ENCODE results near the gene SPHK2. TPM values are rescaled to one million over a fixed set of nuclear protein-coding genes. Genes with fewer than 3 reads are reported as not detected.
"Not testable (repeated sequence)": the region's sequence is repeated elsewhere in the genome, so short reads cannot be mapped to it uniquely, and the experiment has no call there.

The SPHK2 gene
- total RNA-seq, 4 donors from 2014 or later = 7.8 to 12.4 (median 9.2) TPM

DNA sequence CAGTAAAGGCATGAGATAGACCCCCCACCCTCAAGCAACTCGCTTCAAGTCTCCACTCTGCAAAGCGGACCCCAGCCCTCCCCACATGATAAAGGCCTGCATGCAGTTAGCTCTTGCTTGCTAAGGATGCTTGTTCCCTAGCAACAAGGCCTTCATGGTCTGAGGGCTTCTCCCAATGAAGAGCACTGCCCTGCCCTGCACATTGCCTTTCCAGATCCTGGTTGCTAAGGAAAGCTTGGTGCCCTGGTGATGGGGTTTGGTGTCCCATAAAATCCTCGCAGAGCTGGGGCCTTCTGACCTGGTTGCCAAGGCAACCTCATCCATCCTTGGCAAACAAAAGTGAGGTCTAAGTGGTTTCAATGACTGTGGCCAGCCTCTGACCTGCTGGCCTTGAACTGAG, 11.9 kb downstream of the SPHK2 start:
- Histone ChIP-seq H3K4me1 (peaks cover 49 to 60% of the 10 kb centered on the region in 2 donors), H3K4me3 (peak overlapping the region in 1 of 4 donors; percentile 40), H3K36me3 (no peaks in the 10 kb centered on the region), H3K27ac (peak overlapping the region; percentile 97 to 100 (median 100)), H3K9me3 (no peaks in the 10 kb centered on the region), H3K27me3 (no peaks in the 10 kb centered on the region)
- in situ Hi-C loops (cut with MboI; ENCODE audit: low sequenced_read_pairs in 4 of 4) (loop anchor here in 1 of 4 donors (25.0 kb wide), 1 partner anchor 106 kb away; the partner anchor contains the start of genes IZUMO1 and RASIP1), intact Hi-C loops (cut with DNase I; ENCODE audit: low total_unique reads) (loop anchor here (10.0 kb wide), 1 partner anchor 1244 kb away; the partner anchor contains the start of genes AKT1S1 and TBC1D17)
- TF ChIP-seq POLR2A (IDR thresholded peaks at IDR 0.05) = no peak
- TF ChIP-seq, protein P1, sequence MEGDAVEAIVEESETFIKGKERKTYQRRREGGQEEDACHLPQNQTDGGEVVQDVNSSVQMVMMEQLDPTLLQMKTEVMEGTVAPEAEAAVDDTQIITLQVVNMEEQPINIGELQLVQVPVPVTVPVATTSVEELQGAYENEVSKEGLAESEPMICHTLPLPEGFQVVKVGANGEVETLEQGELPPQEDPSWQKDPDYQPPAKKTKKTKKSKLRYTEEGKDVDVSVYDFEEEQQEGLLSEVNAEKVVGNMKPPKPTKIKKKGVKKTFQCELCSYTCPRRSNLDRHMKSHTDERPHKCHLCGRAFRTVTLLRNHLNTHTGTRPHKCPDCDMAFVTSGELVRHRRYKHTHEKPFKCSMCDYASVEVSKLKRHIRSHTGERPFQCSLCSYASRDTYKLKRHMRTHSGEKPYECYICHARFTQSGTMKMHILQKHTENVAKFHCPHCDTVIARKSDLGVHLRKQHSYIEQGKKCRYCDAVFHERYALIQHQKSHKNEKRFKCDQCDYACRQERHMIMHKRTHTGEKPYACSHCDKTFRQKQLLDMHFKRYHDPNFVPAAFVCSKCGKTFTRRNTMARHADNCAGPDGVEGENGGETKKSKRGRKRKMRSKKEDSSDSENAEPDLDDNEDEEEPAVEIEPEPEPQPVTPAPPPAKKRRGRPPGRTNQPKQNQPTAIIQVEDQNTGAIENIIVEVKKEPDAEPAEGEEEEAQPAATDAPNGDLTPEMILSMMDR (IDR thresholded peaks at IDR 0.05 in 4 of 5, conservative IDR thresholded peaks at IDR 0.05 in 1 of 5) = no peak
- no peak for DNase-seq
- ATAC-seq = no peak

DNA sequence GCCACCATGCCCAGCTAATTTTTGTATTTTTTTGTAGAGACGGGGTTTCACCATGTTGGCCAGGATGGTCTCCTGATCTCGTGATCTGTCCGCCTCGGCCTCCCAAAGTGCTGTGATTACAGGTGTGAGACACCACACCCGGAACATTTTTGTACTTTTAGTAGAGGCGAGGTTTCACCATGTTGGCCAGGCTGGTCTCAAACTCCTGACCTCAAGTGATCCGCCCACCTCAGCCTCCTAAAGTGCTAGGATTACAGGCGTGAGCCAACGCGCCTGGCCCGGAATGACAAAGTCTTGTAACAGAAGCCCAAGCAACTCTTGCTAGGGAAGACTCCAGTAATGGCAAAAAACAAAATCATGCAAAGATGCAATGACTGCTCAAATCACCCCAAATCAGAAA, 13.0 kb downstream of the SPHK2 start:
- H3K27me3 ChIP-seq, H3K9me3 ChIP-seq, H3K4me3 ChIP-seq, H3K36me3 ChIP-seq, ATAC-seq: not testable (repeated sequence)
- Histone ChIP-seq H3K27ac (peak overlapping the region; percentile 97 to 100 (median 100)), H3K4me1 (peaks cover 57 to 69% of the 10 kb centered on the region in 2 donors)
- intact Hi-C loops (cut with DNase I; ENCODE audit: low total_unique reads) = loop anchor here (10.0 kb wide), 1 partner anchor 1243 kb away; the partner anchor contains the start of genes AKT1S1 and TBC1D17
- DNase-seq = peak in 1 of 2 donors; percentile 52
- in situ Hi-C loops (cut with MboI; ENCODE audit: low sequenced_read_pairs in 4 of 4) = loop anchor here in 1 of 4 donors (25.0 kb wide), 1 partner anchor 105 kb away; the partner anchor contains the start of genes IZUMO1 and RASIP1

DNA sequence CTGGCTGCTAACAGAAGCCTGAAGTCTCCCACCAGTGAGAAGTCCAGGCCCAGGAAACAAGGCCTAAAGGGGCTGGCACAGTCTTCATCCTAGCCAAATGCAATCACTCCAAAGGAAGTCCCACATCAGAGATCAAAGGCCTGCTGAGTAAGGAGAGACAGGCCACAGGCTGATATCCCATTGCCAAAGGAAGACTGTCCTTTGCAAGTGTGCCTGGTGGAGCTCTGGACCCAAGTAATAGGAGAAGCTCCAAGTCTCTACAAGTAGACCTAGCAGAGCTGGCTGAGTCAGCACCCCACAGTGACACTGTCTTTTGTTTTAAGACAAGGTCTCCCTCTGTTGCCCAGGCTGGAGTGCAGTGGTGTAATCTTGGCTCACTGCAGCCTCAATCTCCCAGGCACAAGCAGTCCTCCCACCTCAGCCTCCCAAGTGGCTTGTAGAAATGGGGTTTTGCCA, 13.4 kb downstream of the SPHK2 start:
- H3K27me3 ChIP-seq = no peaks in the 10 kb centered on the region
- peak overlapping the region; percentile 97 to 100 (median 100) for H3K27ac ChIP-seq
- no peak overlapping the region for H3K4me3 ChIP-seq
- no peaks in the 10 kb centered on the region for H3K36me3 ChIP-seq
- intact Hi-C loops (cut with DNase I; ENCODE audit: low total_unique reads) = loop anchor here (10.0 kb wide), 1 partner anchor 1242 kb away; the partner anchor contains the start of genes AKT1S1 and TBC1D17
- peak in 1 of 2 donors; percentile 86 for DNase-seq
- in situ Hi-C loops (cut with MboI; ENCODE audit: low sequenced_read_pairs in 4 of 4) = loop anchor here in 1 of 4 donors (25.0 kb wide), 1 partner anchor 105 kb away; the partner anchor contains the start of genes IZUMO1 and RASIP1
- peaks cover 57 to 69% of the 10 kb centered on the region in 2 donors for H3K4me1 ChIP-seq
- peak in 1 of 2 donors; percentile 8 for ATAC-seq
- H3K9me3 ChIP-seq = no peaks in the 10 kb centered on the region
- TF ChIP-seq POLR2A (IDR thresholded peaks at IDR 0.05) = no peak
- TF ChIP-seq, protein P1 (IDR thresholded peaks at IDR 0.05 in 4 of 5, conservative IDR thresholded peaks at IDR 0.05 in 1 of 5) = no peak

DNA sequence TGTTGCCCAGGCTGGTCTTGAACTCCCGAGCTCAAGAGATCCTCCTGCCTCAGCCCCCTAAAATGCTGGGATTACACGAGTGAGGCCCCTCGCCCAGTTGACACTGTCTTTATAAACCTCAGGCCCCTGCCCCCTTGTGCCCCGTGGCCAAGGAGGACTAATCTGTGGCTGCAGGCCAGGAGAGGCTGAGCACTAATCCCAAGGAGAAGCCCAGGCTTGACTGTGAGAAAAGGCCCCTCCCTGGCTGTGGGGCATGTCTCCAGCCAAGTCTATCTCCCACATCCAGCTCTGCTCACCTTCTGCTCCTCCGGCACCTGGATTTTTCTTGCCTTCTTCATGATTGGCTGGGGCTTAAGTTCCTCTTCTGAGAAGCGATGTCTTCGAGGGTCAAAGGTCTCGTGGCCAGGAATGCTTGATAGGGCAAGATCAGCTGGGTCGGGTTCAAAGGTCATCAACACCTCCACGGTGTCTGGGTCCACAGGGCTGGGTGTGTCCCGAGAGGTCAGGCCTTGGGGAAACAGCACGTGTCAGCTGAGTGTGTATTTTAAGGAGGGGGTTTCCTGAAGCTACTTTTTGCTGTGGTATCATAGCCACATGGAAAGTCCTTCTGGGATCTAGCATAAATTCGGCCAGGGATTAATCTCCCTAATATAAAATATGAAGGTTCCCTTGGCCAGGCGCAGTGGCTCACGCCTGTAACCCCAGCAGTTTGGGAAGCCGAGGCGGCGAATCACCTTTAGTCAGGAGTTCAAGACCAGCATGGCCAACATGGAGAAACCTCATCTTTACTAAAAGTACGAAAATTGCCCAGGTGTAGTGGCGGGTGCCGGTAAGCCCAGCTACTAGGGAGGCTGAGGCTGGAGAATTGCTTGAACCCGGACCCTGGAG, 14.1 kb downstream of the SPHK2 start:
- intact Hi-C loops (cut with DNase I; ENCODE audit: low total_unique reads) = loop anchor here (2.0 to 10.0 kb wide), 4 partner anchors 15 to 1241 kb away; partner anchors contain the start of genes AKT1S1, GYS1, PPP1R15A and RPL18
- H3K36me3 ChIP-seq = no peaks in the 10 kb centered on the region
- H3K27ac ChIP-seq = peak overlapping the region; percentile 97 to 100 (median 100)
- in situ Hi-C loops (cut with MboI; ENCODE audit: low sequenced_read_pairs in 4 of 4) = loop anchor here in 1 of 4 donors (25.0 kb wide), 1 partner anchor 104 kb away; the partner anchor contains the start of genes IZUMO1 and RASIP1
- DNase-seq = peak in 1 of 2 donors; percentile 58
- peaks cover 58 to 70% of the 10 kb centered on the region in 2 donors for H3K4me1 ChIP-seq
- no peak for ATAC-seq
- H3K9me3 ChIP-seq = no peaks in the 10 kb centered on the region
- TF ChIP-seq POLR2A (IDR thresholded peaks at IDR 0.05) = no peak
- TF ChIP-seq, protein P1 (IDR thresholded peaks at IDR 0.05 in 4 of 5, conservative IDR thresholded peaks at IDR 0.05 in 1 of 5) = no peak
- no peaks in the 10 kb centered on the region for H3K27me3 ChIP-seq
- H3K4me3 ChIP-seq = peak overlapping the region; percentile 16 to 95 (median 64)
